GM12801 (cell line): ENCODE data around the gene SLC9A9.

Experiments
- TF ChIP-seq, protein P1 (sequence below): IDR thresholded peaks from one replicate; pipeline ENCODE4 v1.5.1; 2011; ENCODE audit warnings: control low read depth; ENCODE audit not compliant: insufficient read length; ENCODE audit errors: extremely low read depth

The SLC9A9 gene

DNA sequence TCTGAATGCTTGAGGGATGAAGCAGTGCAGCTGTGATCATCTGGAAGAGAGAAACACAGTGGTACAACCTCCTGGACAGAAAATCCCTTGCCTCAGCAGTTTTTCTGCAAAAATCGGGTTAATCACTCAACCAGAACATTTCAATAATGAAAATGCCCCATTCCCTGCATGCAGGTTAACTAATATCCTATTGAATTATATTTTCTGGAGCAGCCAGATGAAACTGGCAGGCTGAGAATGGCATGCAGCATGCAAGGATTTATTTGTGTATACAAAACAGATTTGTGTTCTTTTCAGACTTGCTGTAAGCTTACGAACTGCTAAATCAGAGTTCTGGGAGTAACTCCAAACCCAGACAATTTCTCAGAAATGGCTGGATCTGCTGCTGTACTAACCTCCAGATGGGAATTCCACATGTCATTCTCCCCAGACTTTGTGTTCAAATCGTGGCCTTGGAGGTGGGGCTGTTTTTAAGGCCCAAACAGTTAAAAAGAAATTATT is 39.1 kb downstream of the SLC9A9 start:
- TF ChIP-seq, protein P1, sequence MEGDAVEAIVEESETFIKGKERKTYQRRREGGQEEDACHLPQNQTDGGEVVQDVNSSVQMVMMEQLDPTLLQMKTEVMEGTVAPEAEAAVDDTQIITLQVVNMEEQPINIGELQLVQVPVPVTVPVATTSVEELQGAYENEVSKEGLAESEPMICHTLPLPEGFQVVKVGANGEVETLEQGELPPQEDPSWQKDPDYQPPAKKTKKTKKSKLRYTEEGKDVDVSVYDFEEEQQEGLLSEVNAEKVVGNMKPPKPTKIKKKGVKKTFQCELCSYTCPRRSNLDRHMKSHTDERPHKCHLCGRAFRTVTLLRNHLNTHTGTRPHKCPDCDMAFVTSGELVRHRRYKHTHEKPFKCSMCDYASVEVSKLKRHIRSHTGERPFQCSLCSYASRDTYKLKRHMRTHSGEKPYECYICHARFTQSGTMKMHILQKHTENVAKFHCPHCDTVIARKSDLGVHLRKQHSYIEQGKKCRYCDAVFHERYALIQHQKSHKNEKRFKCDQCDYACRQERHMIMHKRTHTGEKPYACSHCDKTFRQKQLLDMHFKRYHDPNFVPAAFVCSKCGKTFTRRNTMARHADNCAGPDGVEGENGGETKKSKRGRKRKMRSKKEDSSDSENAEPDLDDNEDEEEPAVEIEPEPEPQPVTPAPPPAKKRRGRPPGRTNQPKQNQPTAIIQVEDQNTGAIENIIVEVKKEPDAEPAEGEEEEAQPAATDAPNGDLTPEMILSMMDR, result no peak

DNA sequence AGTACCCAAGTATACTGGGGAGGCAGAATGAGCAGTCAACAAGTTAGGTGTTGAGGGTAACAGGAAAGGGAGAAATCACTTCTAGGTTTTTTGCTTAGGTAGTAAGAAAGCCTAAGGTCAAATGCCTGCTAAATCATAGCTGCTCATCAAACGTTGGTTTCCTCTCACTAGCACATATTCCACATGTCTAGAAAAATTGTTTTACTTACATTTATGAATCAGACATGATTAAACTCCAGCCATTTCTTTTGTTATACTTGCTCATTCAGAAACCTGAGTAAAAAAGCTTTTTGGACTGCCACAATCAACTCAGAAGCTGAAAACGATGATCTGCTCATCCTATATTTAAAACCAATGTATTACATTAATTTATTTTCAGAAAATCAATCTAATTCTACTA is 40.2 kb downstream of the SLC9A9 start:
- TF ChIP-seq, protein P1, result no peak

DNA sequence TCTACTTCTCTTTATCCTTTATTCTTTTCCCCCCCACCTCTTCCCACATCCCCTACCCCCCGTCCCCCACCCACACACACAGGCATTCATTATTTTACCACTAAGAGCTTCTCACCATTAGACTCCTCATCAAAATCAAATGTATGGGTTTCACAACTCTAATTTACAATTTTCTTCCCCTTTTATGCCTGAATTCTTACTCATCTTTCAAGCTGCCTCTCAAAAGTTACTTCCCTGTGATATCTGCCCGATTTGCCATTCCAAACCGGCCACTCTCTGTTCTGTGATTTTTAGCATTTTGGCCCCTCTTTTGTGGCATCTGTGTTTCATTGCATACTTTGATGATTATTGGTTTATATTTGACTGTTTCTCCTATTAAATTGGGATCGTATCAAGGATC is 42.2 kb downstream of the SLC9A9 start:
- TF ChIP-seq, protein P1, result no peak

DNA sequence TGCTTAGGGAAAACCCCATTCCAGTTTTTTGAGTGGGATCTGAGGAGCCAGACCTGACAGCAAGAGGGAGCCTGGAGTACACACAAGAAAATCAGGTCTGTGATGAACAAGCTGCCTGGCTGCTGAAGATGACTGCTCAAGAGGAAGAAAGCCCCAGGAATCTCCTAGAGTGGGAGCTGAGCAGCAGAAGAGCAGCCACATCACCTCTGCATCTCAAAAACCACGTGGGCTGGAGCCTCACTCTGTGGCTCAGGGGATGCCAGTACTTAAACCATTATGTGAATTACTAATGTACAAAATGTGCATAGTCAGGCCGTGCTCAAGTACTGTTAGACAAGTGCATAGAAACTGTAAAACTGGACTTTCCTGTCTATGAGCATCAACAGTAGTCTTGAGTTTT is 52.4 kb downstream of the SLC9A9 start:
- TF ChIP-seq, protein P1, result no peak

DNA sequence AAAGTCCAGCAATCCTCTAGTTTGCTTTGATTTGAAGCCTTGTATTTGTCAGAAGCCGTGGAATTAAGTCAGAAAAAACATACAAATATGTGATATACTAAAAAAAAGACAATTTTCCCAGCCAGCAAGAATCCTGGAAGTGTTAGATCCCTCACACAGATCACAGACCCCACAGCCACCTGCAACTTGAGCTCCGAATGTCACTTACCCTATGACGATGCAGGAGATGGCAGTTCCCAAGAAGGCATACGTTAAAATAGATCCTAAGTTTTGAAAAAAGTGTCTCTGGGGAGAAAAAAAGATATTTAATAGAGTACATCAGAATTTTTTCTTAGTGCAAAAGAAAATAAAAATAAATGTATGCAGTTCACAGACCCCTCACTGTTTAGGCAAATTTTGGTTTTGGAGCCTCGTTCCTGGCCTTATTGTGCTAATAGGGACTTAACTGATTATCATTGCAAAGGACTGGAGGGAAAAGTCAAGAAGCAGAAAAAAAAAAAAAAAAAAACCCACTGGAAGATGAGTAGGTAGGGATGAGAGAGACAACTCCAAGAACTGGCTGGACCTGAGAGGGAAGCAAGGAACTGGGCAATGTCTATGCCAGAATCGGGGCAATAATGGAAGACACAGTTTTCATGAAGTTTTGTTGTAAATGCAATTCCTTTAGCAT is 53.3 kb downstream of the SLC9A9 start:
- TF ChIP-seq, protein P1, result no peak

DNA sequence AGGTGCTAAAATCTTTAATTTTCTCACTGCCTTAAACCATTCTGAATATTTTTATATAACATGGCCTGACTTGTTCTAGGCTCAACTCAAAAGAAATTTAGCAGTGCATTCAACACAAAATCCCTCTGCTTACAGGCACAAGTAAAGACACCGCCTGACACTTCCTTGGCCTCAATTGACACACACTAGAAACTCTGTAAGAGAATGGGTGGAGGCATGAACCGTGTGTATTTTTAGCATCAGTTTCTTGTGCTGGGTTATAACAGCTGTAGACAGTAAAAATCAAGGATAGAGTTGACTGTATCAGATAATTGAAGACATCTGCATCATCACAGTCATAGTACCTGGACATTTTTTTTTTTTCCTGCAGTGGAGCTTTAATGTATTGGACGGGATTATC is 54.3 kb downstream of the SLC9A9 start:
- TF ChIP-seq, protein P1, result no peak

DNA sequence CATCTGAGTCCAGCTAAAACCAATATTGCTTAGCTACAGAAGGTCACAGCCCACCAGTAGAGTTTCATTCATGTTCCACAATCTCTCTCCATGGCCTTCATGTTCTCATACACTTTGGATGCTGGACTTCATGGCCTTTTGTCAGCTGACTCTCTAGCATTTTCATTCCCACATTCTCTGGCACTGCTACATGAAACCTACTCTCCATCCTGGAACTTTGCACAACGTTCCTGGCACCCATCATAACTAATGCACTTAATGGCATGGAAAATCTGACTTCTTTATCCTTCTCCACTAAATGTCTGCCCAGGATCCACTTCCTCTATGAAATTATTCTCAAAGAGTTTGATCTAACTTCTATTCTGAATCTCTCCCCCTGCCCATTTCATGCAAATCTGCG is 56.9 kb downstream of the SLC9A9 start:
- TF ChIP-seq, protein P1, result no peak
